ENCODE measurements around the gene UTF1.

The UTF1 gene

GRCh38 chr10:133205146-133205545 is 24.9 kb upstream of the UTF1 start:
- TF ChIP-seq CTCF (conservative IDR thresholded peaks at IDR 0.05; ENCODE audit: low read depth, low read length): no peak
- no peak overlapping the region for H3K4me3 ChIP-seq (ENCODE audit: low read depth, low read length)
- no peak for DNase-seq (ENCODE audit: low read depth)

- no peak for TF ChIP-seq CTCF (conservative IDR thresholded peaks at IDR 0.05; ENCODE audit: low read depth, low read length)
- H3K4me3 ChIP-seq (ENCODE audit: low read depth, low read length): no peak overlapping the region
- no peak for DNase-seq (ENCODE audit: low read depth)
Observed at GRCh38 chr10:133206356-133207040, 23.5 kb upstream of the UTF1 start.

DNA sequence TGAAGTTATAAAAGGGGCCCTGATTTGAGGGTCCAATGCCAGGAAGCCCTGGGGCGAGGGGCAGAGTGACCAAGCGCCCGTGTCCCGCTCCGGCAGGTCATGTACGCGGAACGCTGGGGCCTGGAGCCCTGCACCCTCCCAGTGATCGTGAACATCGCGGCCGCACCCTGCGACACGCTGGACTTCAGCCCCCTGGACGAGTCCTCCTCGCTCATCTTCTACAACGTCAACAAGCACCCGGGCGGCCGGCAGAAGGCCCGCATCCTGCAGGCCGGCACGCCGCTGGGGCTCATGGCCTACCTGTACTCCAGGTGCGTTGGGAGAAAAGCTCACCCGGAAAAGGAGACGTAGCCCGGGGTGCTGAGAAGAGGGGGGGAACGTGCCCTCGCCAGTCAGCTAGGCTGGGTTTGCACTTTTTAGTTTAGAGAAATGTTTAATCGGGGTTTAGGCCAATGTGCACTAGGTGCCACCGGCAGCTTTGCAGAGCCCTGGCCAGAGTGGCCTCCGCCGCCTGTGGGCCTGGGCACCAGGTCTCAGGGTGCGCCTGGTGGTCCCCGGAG is 22.9 kb upstream of the UTF1 start:
- DNase-seq (ENCODE audit: low read depth): no peak
- H3K4me3 ChIP-seq (ENCODE audit: low read depth, low read length): no peak overlapping the region
- TF ChIP-seq CTCF (conservative IDR thresholded peaks at IDR 0.05; ENCODE audit: low read depth, low read length): no peak

- TF ChIP-seq CTCF (conservative IDR thresholded peaks at IDR 0.05; ENCODE audit: low read depth, low read length): no peak
Observed at GRCh38 chr10:133207627-133208026, 22.4 kb upstream of the UTF1 start.

GRCh38 chr10:133208466-133208865 is 21.6 kb upstream of the UTF1 start:
- no peak for TF ChIP-seq CTCF (conservative IDR thresholded peaks at IDR 0.05; ENCODE audit: low read depth, low read length)
- no peak overlapping the region for H3K4me3 ChIP-seq (ENCODE audit: low read depth, low read length)
- DNase-seq (ENCODE audit: low read depth): no peak

More at GRCh38 chr10:133207627-133208026, 22.4 kb upstream of the UTF1 start:
- DNase-seq (ENCODE audit: low read depth): no peak
- no peak overlapping the region for H3K4me3 ChIP-seq (ENCODE audit: low read depth, low read length)

- no peak overlapping the region for H3K4me3 ChIP-seq (ENCODE audit: low read depth, low read length)
- no peak for TF ChIP-seq CTCF (conservative IDR thresholded peaks at IDR 0.05; ENCODE audit: low read depth, low read length)
- DNase-seq (ENCODE audit: low read depth): no peak
Observed at GRCh38 chr10:133209117-133209516, 20.9 kb upstream of the UTF1 start.

DNA sequence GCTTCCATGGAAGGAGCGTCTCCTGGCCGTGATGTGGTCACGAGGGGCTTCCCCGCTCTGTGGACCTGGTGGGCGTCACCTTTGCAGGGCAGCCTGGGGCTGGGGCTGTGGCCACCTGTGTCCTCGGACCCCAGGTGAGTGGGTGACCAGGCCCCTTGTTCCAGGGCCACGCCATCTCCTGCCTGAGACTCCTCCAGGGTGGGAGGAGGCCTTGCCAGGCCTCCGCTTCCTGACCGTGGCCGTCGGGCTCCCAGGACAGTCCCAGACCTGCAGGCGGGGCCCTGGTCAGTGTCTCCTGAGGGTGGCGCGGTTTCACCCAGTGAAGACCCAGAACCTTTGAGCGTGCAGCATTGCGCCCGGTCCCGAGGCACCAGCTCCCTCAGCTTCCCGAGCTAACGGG is 20.4 kb upstream of the UTF1 start:
- DNase-seq (ENCODE audit: low read depth): no peak
- H3K4me3 ChIP-seq (ENCODE audit: low read depth, low read length): no peak overlapping the region
- no peak for TF ChIP-seq CTCF (conservative IDR thresholded peaks at IDR 0.05; ENCODE audit: low read depth, low read length)
